Glutamatergic neuron (in vitro differentiated cells): ENCODE data around the gene FKRP. TPM values are rescaled to one million over a fixed set of nuclear protein-coding genes. Genes with fewer than 3 reads are reported as not detected.

Experiments used
- DNase-seq: peaks from one replicate; pipeline ENCODE4 v3.0.0; 2022
- H3K27ac Mint-ChIP-seq: one replicate; pipeline ENCODE4 v1.8.0; 2020; ENCODE audit warnings: mild to moderate bottlenecking, mixed read lengths, inconsistent platforms; ENCODE audit not compliant: unreplicated experiment
- H3K27me3 Mint-ChIP-seq: one replicate; pipeline ENCODE4 v1.8.0; 2020; ENCODE audit warnings: mild to moderate bottlenecking, moderate library complexity, mixed read lengths, inconsistent platforms; ENCODE audit not compliant: unreplicated experiment
- H3K36me3 Mint-ChIP-seq: one replicate; pipeline ENCODE4 v1.8.0; 2020; ENCODE audit warnings: mild to moderate bottlenecking, mixed read lengths, inconsistent platforms; ENCODE audit not compliant: unreplicated experiment
- H3K4me1 Mint-ChIP-seq: one replicate; pipeline ENCODE4 v1.8.0; 2020; ENCODE audit warnings: mild to moderate bottlenecking, low read depth, mixed read lengths, inconsistent platforms; ENCODE audit not compliant: unreplicated experiment
- H3K4me3 Mint-ChIP-seq: one replicate; pipeline ENCODE4 v1.8.0; 2020; ENCODE audit warnings: mild to moderate bottlenecking, mixed read lengths, inconsistent platforms; ENCODE audit not compliant: unreplicated experiment
- H3K9me3 Mint-ChIP-seq: one replicate; pipeline ENCODE4 v1.8.0; 2020; ENCODE audit warnings: mild to moderate bottlenecking, moderate library complexity, mixed read lengths, inconsistent platforms; ENCODE audit not compliant: unreplicated experiment
- CTCF ChIP-seq: fragments of 200-600 bp; sonication (generic); IDR thresholded peaks from one replicate; pipeline ENCODE4 v1.5.0; 2021; ENCODE audit not compliant: partially characterized antibody, unreplicated experiment
- total RNA-seq: library from RNA; stranded (reverse); fragmentation: NEBNext Ultra II Directional; extraction: Animal tissue kit (Norgen Biotek cat#: 25700); gene quantifications from one replicate; pipeline ENCODE4 v1.2.1, GENCODE V29; 2021; ENCODE audit not compliant: unreplicated experiment

The FKRP gene
- total RNA-seq, 1 donor from 2014 or later = 46.6 TPM

- peaks cover 20% of the 10 kb centered on the region for H3K4me1 Mint-ChIP-seq
- H3K27ac Mint-ChIP-seq = no peak overlapping the region
- H3K27me3 Mint-ChIP-seq = peaks cover 7% of the 10 kb centered on the region
- peaks cover 11% of the 10 kb centered on the region for H3K9me3 Mint-ChIP-seq
- TF ChIP-seq CTCF = no peak
- no peaks in the 10 kb centered on the region for H3K36me3 Mint-ChIP-seq
- H3K4me3 Mint-ChIP-seq = peak overlapping the region; percentile 93
- no peak for DNase-seq
Observed at GRCh38 chr19:46744005-46744691, 1.7 kb upstream of the FKRP start.

- TF ChIP-seq CTCF = no peak
- peaks cover 11% of the 10 kb centered on the region for H3K9me3 Mint-ChIP-seq
- H3K4me1 Mint-ChIP-seq = peaks cover 20% of the 10 kb centered on the region
Observed at GRCh38 chr19:46745030-46745429, 827 bp upstream of the FKRP start.

GRCh38 chr19:46746281-46747057 is 612 bp downstream of the FKRP start, which contains the start of gene STRN4:
Gene STRN4, minus strand, starts transcription at chr19:46746450. Its CDS starts 20 bp downstream, at chr19:46746430.
- no peak for TF ChIP-seq CTCF
- H3K27ac Mint-ChIP-seq = peak within 1 kb of the TSS; percentile 84
- H3K36me3 Mint-ChIP-seq = no peaks in the 10 kb centered on the region
- peaks cover 11% of the 10 kb centered on the region for H3K9me3 Mint-ChIP-seq
- peak; percentile 60 for DNase-seq
- H3K4me1 Mint-ChIP-seq = peaks cover 12% of the 10 kb centered on the region
- peaks cover 7% of the 10 kb centered on the region for H3K27me3 Mint-ChIP-seq
- H3K4me3 Mint-ChIP-seq = peak within 1 kb of the TSS; percentile 93

More at GRCh38 chr19:46745030-46745429, 827 bp upstream of the FKRP start:
- Mint-ChIP-seq H3K27ac (peak overlapping the region; percentile 77), H3K4me3 (peak overlapping the region; percentile 93), H3K27me3 (peaks cover 7% of the 10 kb centered on the region), H3K36me3 (no peaks in the 10 kb centered on the region)
- no peak for DNase-seq

GRCh38 chr19:46748325-46749109 is 2.7 kb downstream of the FKRP start:
- H3K9me3 Mint-ChIP-seq = peaks cover 11% of the 10 kb centered on the region
- DNase-seq = peak; percentile 90
- H3K36me3 Mint-ChIP-seq = no peaks in the 10 kb centered on the region
- no peak overlapping the region for H3K27ac Mint-ChIP-seq
- H3K4me3 Mint-ChIP-seq = no peak overlapping the region
- peaks cover 10% of the 10 kb centered on the region for H3K27me3 Mint-ChIP-seq
- TF ChIP-seq CTCF = peak; percentile 86
- peaks cover 7% of the 10 kb centered on the region for H3K4me1 Mint-ChIP-seq
